IPS DF 19.7 (cell line): ENCODE results near the gene IFNW1.

Experiments
- DNase-seq: peaks from one replicate; pipeline ENCODE4 v3.0.0-alpha.2; 2013; ENCODE audit warnings: low read depth, low spot score

Gene IFNW1

DNA sequence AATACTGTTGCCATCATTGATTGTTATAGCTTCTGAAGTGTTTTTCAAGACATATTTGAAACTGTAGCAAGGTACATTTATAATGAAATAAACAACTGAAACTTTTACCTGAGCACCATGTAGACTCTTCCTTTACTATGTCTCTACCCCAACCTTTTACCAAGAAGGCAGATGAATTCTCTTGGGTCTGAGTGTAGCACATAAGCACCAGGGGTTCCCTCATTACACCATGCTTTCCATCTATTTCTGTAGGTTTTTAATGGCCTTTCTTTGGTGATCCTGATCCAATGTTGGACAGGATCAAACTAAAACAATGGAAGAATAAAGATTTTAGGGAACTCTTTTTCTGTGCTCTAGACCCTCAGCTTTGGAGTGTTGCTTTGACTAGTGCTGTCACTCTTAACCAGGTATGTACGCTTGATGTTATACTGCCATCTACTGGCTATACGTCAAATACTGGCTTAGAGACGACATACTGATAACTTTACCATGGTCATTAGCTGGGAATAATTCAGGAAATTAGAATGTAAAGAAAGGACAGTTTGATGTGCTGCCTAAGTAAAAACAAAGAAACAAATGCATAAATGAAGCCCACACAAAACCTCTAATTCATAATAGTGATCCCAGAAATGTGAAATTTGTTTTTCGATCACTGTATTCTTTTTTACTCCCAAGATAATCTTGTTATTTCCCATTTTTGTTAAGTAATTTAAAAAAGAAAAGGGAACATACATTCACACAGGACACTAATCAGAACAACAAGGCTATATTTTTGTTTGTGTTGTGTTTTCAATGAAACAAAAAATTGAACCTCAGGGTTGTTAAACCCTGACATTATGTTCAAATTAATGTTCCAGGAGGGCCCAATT lies 30.7 kb downstream of the IFNW1 start:
- peak; percentile 40 for DNase-seq

DNA sequence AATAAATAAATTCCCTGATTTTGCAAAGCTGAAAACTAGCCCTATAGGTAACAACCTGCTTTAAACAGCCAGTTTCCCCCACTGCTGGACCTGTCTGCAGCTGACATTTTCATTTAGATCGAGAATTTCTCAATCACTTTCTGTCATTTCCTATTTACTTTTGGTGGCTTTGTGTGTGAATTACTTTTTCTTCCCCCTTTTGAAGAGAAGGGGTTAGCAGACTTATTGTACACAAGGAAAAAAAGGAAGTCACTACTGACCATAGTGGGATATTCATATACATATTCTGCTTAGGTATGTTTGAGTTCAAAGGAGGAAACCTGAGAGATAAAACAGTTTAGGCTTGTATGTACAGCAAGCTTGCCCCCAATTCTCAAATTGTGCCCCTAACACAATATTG lies 36.8 kb downstream of the IFNW1 start:
- DNase-seq: no peak

DNA sequence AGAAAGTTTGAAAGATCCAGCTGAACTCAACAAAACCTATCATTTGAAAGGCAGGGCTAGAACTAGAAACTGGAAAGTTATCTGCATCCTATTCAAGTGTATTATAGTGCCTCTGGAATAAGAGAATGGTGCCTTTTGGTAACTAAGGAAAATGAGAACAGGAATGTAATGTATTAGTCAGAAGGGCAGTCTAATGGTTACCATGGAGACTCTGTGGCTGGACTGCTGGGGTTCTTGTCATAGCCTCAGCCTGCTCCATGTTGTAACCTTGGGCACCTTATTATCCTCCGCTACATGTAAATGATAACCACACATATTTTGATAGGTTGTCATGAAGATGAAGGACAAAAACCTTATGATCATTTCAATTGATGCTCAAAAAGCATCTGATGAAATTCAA lies 39.3 kb downstream of the IFNW1 start:
- DNase-seq: no peak

DNA sequence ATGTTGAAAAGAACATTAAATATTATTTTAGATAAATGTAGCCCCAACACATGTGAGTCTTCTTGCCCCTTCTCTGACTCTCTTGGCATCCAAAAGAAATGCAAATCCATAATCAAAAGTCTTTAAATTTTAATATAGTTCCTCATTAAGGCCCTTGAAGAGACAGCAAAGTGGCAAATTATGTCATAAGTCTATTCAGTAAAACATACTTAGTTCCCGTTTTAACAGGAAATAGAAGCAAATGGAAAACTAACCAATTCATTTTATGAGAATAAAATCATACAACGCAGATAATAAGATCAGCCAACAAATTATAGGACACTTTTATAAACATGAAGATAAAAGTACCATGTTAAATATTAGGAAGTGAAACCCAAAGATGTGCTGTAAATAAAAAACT lies 43.8 kb downstream of the IFNW1 start:
- no peak for DNase-seq

DNA sequence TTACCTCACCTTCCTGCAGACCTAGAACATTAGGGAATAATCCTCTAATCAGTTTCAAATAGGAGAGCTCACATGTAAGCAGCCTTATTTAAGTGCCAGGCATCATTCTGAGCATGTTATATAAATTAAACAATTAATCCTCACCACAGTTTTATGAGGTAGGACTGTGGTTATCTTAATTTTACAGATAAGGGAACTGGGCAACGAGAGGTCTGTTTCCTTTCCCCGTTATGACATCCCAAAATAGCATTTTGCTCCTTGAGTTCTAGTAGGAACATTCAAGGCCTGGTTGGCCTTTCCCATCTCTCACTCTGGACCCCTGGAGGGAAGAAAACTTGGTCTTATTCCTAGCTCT lies 44.8 kb downstream of the IFNW1 start:
- no peak for DNase-seq

DNA sequence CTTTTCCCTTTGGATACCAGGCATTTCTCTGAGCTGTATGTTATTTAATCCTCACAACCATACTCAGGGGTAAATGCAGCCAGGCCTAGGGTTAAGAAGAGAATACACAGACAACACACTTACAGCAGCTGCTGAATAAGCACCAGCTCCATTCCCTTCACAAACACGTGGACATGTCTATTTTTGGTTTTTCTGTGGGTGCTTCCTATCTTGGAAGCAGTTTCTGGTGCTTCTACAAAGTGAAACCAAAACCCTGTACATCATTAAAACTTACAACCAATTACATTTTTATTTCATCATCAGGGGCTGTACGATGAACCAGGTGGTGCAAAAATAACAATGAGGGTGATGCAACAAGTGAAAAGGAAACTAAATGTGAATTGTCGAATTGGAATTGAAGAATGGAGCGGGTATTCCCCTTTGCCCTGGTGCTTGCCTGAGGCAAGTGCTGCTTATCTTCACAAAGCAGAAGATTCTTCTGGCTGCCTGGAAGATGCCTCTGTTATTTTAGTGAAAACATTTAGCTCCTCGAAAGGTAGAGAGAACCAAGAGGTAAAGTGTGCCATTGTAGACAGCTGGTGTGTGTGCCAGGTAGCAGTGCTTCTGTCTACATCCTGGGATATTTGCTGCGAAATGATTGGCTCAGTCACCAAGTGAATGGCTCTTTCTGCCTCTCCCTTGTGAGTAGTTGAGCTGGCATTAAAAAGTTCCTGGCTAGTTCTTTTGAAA lies 45.3 kb downstream of the IFNW1 start:
- DNase-seq: no peak

DNA sequence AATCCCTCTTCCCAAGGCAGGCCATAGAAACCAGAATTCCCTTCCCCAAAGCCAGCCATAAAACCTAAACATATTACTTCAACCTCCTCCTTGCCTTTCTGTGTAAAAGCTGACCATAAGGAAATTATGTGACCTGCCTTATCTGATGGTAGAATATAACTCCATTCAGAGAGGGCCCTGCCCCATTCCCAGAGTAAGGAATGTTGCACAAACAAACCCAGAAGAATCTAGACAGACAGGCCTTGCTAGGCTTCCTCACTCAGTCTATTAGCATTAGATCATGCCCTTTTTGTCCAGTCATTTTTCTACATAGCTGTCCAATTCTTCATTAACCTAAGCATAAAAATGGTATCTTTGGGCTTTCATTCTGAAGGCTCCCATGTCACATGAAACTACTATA lies 46.1 kb downstream of the IFNW1 start:
- no peak for DNase-seq
